CD4-positive, alpha-beta memory T cell (primary cell): ENCODE data around the gene CPT2. TPM values are rescaled to one million over a fixed set of nuclear protein-coding genes. Genes with fewer than 3 reads are reported as not detected.

ENCODE experiments used
- CTCF ChIA-PET: fragments of 350-600 bp; sonication (Branson Sonifier 250); formaldehyde crosslinking; loops from one replicate; lab custom pipeline; 2021; ENCODE audit warnings: inconsistent platforms; ENCODE audit not compliant: partially characterized antibody; lab: Charles Lee
- POLR2A ChIA-PET: fragments of 350-600 bp; sonication (Branson Sonifier 250); formaldehyde crosslinking; loops from one replicate; lab custom pipeline; 2021; ENCODE audit not compliant: partially characterized antibody; lab: Charles Lee
- DNase-seq, 5 donors: peaks; one replicate each; pipeline versions ENCODE4 v3.0.0 to v3.0.0-alpha.2; 2020 to 2022; ENCODE audit warnings: mixed read lengths in 1 of 5
- H3K27ac ChIP-seq: one replicate; pipeline ENCODE4 v1.7.0; 2013; ENCODE audit warnings: low read depth, low read length
- H3K27me3 ChIP-seq: 2 replicates; pipeline ENCODE4 v1.7.0; 2013; ENCODE audit warnings: mild to moderate bottlenecking, low read length, moderate library complexity; ENCODE audit not compliant: insufficient read depth
- H3K36me3 ChIP-seq: 2 replicates; pipeline ENCODE4 v1.7.0; 2013; ENCODE audit warnings: mild to moderate bottlenecking, low read length, moderate library complexity; ENCODE audit not compliant: insufficient read depth
- H3K4me1 ChIP-seq: 2 replicates; pipeline ENCODE4 v1.7.0; 2013; ENCODE audit warnings: mild to moderate bottlenecking, low read length, moderate library complexity; ENCODE audit not compliant: insufficient read depth
- H3K4me3 ChIP-seq, 2 donors: one replicate each; pipeline ENCODE4 v1.7.0; 2013; ENCODE audit warnings: low read length in 2 of 2, mild to moderate bottlenecking in 1 of 2
- H3K9me3 ChIP-seq, 2 donors: one replicate each; pipeline ENCODE4 v1.7.0; 2013; ENCODE audit warnings: low read length in 2 of 2, control low read depth in 1 of 2; ENCODE audit not compliant: control insufficient read depth in 1 of 2
- H3K27ac Mint-ChIP-seq, 7 donors: one replicate each; pipeline ENCODE4 v1.8.0; 2020 to 2021; ENCODE audit warnings: mixed read lengths in 7 of 7, mild to moderate bottlenecking in 6 of 7, inconsistent platforms in 3 of 7, moderate library complexity in 3 of 7
- H3K27me3 Mint-ChIP-seq, 2 donors: one replicate each; pipeline ENCODE4 v1.8.0; 2020 to 2021; ENCODE audit warnings: mixed read lengths in 2 of 2
- H3K36me3 Mint-ChIP-seq, 2 donors: one replicate each; pipeline ENCODE4 v1.8.0; 2020 to 2021; ENCODE audit warnings: mixed read lengths in 2 of 2, inconsistent platforms in 1 of 2, mild to moderate bottlenecking in 1 of 2
- H3K4me1 Mint-ChIP-seq, 4 donors: one replicate each; pipeline ENCODE4 v1.8.0; 2020 to 2021; ENCODE audit warnings: mixed read lengths in 4 of 4, mild to moderate bottlenecking in 1 of 4
- H3K4me3 Mint-ChIP-seq, 8 donors: one replicate each; pipeline ENCODE4 v1.8.0; 2020 to 2021; ENCODE audit warnings: mixed read lengths in 8 of 8, mild to moderate bottlenecking in 7 of 8, moderate library complexity in 6 of 8, inconsistent platforms in 3 of 8
- H3K9me3 Mint-ChIP-seq, 8 donors: one replicate each; pipeline ENCODE4 v1.8.0; 2020 to 2021; ENCODE audit warnings: mixed read lengths in 8 of 8, mild to moderate bottlenecking in 5 of 8, inconsistent platforms in 3 of 8, moderate library complexity in 1 of 8
- intact Hi-C: fragments of 100-400 bp; cut with micrococcal nuclease; formaldehyde crosslinking; loops from one replicate; pipeline ENCODE4 v1.15.1; 2023
- polyA plus RNA-seq, 2 donors: library from polyadenylated mRNA; unstranded; fragments of 300-500 nt; fragmentation: Illumina TruSeq; gene quantifications; one replicate each; pipeline ENCODE4 v1.2.3, GENCODE V29; 2021
- total RNA-seq, 2 experiments: library from RNA; stranded (reverse); gene quantifications; one replicate each; pipeline ENCODE4 v1.2.3, GENCODE V29; 2021

The CPT2 gene
- total and polyA plus RNA-seq, 4 experiments from 2014 or later, result 15.8 to 20.0 (median 18.3) TPM

- peaks cover 59% of the 10 kb centered on the region for H3K36me3 ChIP-seq
- no peak overlapping the region for H3K4me3 ChIP-seq
- H3K9me3 ChIP-seq, result no peaks in the 10 kb centered on the region
- ChIA-PET CTCF (no interaction called here), POLR2A (interaction anchor here (1.5 kb wide), 1 partner anchor 13 kb away, joined by 3 read pairs; no protein-coding TSS in a partner anchor)
- H3K4me1 Mint-ChIP-seq, result peaks cover 4 to 11% (median 7%) of the 10 kb centered on the region in 4 donors
- peak overlapping the region in 1 of 7 donors; percentile 31 for H3K27ac Mint-ChIP-seq
- intact Hi-C loops, result no loop called here
- no peak overlapping the region for H3K4me3 Mint-ChIP-seq
- no peaks in the 10 kb centered on the region for H3K27me3 ChIP-seq
- no peak overlapping the region for H3K27ac ChIP-seq
- peaks cover 3% of the 10 kb centered on the region for H3K4me1 ChIP-seq
- peaks cover 19 to 71% of the 10 kb centered on the region in 2 donors for H3K36me3 Mint-ChIP-seq
- no peaks in the 10 kb centered on the region for H3K9me3 Mint-ChIP-seq
- no peaks in the 10 kb centered on the region for H3K27me3 Mint-ChIP-seq
- DNase-seq, result no peak
Measured at GRCh38 chr1:53214376-53214940, 17.8 kb downstream of the CPT2 start.

GRCh38 chr1:53218201-53218600, 21.6 kb downstream of the CPT2 start:
- H3K4me1 ChIP-seq, result peaks cover 17% of the 10 kb centered on the region

GRCh38 chr1:53219711-53220110, 23.1 kb downstream of the CPT2 start:
- no peaks in the 10 kb centered on the region for H3K9me3 ChIP-seq
- Mint-ChIP-seq H3K4me3 (peak overlapping the region; percentile 88 to 95 (median 94)), H3K36me3 (peaks cover 0 to 44% of the 10 kb centered on the region in 2 donors), H3K4me1 (peaks cover 16 to 28% (median 22%) of the 10 kb centered on the region in 4 donors), H3K27ac (peak overlapping the region; percentile 91 to 99 (median 98)), H3K9me3 (peaks cover 0 to 1% (median 0%) of the 10 kb centered on the region in 8 donors), H3K27me3 (no peaks in the 10 kb centered on the region)
- H3K36me3 ChIP-seq, result peaks cover 27% of the 10 kb centered on the region
- no peak for DNase-seq
- H3K27ac ChIP-seq, result peak overlapping the region; percentile 95
- peaks cover 17% of the 10 kb centered on the region for H3K4me1 ChIP-seq
- intact Hi-C loops, result loop anchor here (1.0 kb wide), 2 partner anchors 19 to 23 kb away; partner anchors contain the start of genes CPT2 and MAGOH
- no peaks in the 10 kb centered on the region for H3K27me3 ChIP-seq
- ChIA-PET POLR2A (interaction anchor here (1.0 to 5.6 kb wide), 5 partner anchors 9 to 23 kb away, joined by 3 to 46 read pairs (median 4); partner anchors contain the start of genes CPT2 and MAGOH), CTCF (interaction anchor here (1.2 to 1.4 kb wide), 2 partner anchors 24 to 40 kb away, joined by 3 read pairs; no protein-coding TSS in a partner anchor)
- peak overlapping the region; percentile 49 to 81 for H3K4me3 ChIP-seq

More at GRCh38 chr1:53218201-53218600, 21.6 kb downstream of the CPT2 start:
- Histone ChIP-seq H3K27me3 (no peaks in the 10 kb centered on the region), H3K9me3 (no peaks in the 10 kb centered on the region), H3K27ac (no peak overlapping the region), H3K36me3 (peaks cover 37% of the 10 kb centered on the region), H3K4me3 (no peak overlapping the region)
- peaks cover 0 to 1% (median 0%) of the 10 kb centered on the region in 8 donors for H3K9me3 Mint-ChIP-seq
- H3K4me3 Mint-ChIP-seq, result peak overlapping the region in 3 of 8 donors; percentile 25 to 54 (median 27)
- peaks cover 0 to 53% of the 10 kb centered on the region in 2 donors for H3K36me3 Mint-ChIP-seq
- DNase-seq, result no peak
- CTCF ChIA-PET, result no interaction called here
- POLR2A ChIA-PET, result interaction anchor here (1.0 to 5.6 kb wide), 2 partner anchors 14 to 21 kb away, joined by 4 to 46 read pairs; partner anchors contain the start of gene CPT2
- peaks cover 16 to 28% (median 22%) of the 10 kb centered on the region in 4 donors for H3K4me1 Mint-ChIP-seq
- no peaks in the 10 kb centered on the region for H3K27me3 Mint-ChIP-seq
- intact Hi-C loops, result no loop called here
- H3K27ac Mint-ChIP-seq, result peak overlapping the region in 3 of 7 donors; percentile 22 to 91 (median 57)

- DNase-seq, result peak; percentile 90 to 95 (median 91)
- Mint-ChIP-seq H3K27ac (peak within 1 kb of the TSS; percentile 91 to 99 (median 98)), H3K27me3 (no peaks in the 10 kb centered on the region), H3K4me3 (peak within 1 kb of the TSS; percentile 88 to 95 (median 94)), H3K36me3 (peaks cover 0 to 39% of the 10 kb centered on the region in 2 donors), H3K9me3 (peaks cover 0 to 1% (median 0%) of the 10 kb centered on the region in 8 donors), H3K4me1 (peaks cover 16 to 28% (median 22%) of the 10 kb centered on the region in 4 donors)
- Histone ChIP-seq H3K9me3 (no peaks in the 10 kb centered on the region), H3K36me3 (peaks cover 25% of the 10 kb centered on the region), H3K27me3 (no peaks in the 10 kb centered on the region), H3K27ac (peak within 1 kb of the TSS; percentile 95), H3K4me3 (peak within 1 kb of the TSS; percentile 49 to 81), H3K4me1 (peaks cover 17% of the 10 kb centered on the region)
- intact Hi-C loops, result loop anchor here (1.0 kb wide), 2 partner anchors 18 to 24 kb away; partner anchors contain the start of genes CPT2 and MAGOH
- ChIA-PET CTCF (interaction anchor here (1.4 kb wide), 1 partner anchor 25 kb away, joined by 3 read pairs; no protein-coding TSS in a partner anchor), POLR2A (interaction anchor here (0.8 to 5.6 kb wide), 4 partner anchors 10 to 75 kb away, joined by 4 to 46 read pairs (median 21); partner anchors contain the start of genes CPT2 and MAGOH)
Measured at GRCh38 chr1:53220171-53220961, 23.7 kb downstream of the CPT2 start, which contains the start of gene CZIB. Gene CZIB, minus strand, starts transcription at chr1:53220634. Its CDS starts 59 bp downstream, at chr1:53220575.

- H3K36me3 Mint-ChIP-seq, result peaks cover 0 to 34% of the 10 kb centered on the region in 2 donors
Measured at GRCh38 chr1:53220962-53221286, 24.3 kb downstream of the CPT2 start.

GRCh38 chr1:53237638-53238037, 41.0 kb downstream of the CPT2 start:
- peak overlapping the region; percentile 87 to 96 for H3K4me3 ChIP-seq
- peaks cover 31% of the 10 kb centered on the region for H3K4me1 ChIP-seq
- H3K27ac Mint-ChIP-seq, result peak overlapping the region; percentile 97 to 99 (median 98)
- H3K36me3 ChIP-seq, result peaks cover 29% of the 10 kb centered on the region
- ChIA-PET CTCF (no interaction called here), POLR2A (interaction anchor here (0.5 to 4.8 kb wide), 4 partner anchors 16 to 1202 kb away, joined by 5 to 38 read pairs (median 8); partner anchors contain the start of genes CZIB, IFT25 and LRRC42)
- no peak for DNase-seq
- peaks cover 23 to 42% of the 10 kb centered on the region in 2 donors for H3K36me3 Mint-ChIP-seq
- intact Hi-C loops, result loop anchor here (1.0 to 10.0 kb wide), 6 partner anchors 17 to 1360 kb away; partner anchors contain the start of genes CPT2, CZIB, NDC1 and NRDC
- peak overlapping the region; percentile 96 to 99 (median 97) for H3K4me3 Mint-ChIP-seq
- H3K27me3 ChIP-seq, result no peaks in the 10 kb centered on the region
- H3K4me1 Mint-ChIP-seq, result peaks cover 21 to 36% (median 29%) of the 10 kb centered on the region in 4 donors
- peak overlapping the region; percentile 87 for H3K27ac ChIP-seq
- no peaks in the 10 kb centered on the region for H3K27me3 Mint-ChIP-seq
- H3K9me3 Mint-ChIP-seq, result peaks cover 0 to 3% (median 0%) of the 10 kb centered on the region in 8 donors
- H3K9me3 ChIP-seq, result no peaks in the 10 kb centered on the region

More at GRCh38 chr1:53220962-53221286, 24.3 kb downstream of the CPT2 start:
- H3K4me3 ChIP-seq, result peak overlapping the region; percentile 49 to 81
- peaks cover 17% of the 10 kb centered on the region for H3K4me1 ChIP-seq
- Mint-ChIP-seq H3K27ac (peak overlapping the region; percentile 91 to 99 (median 98)), H3K27me3 (no peaks in the 10 kb centered on the region), H3K4me1 (peaks cover 16 to 28% (median 22%) of the 10 kb centered on the region in 4 donors), H3K9me3 (peaks cover 0 to 1% (median 0%) of the 10 kb centered on the region in 8 donors), H3K4me3 (peak overlapping the region; percentile 88 to 95 (median 94))
- DNase-seq, result no peak
- no peaks in the 10 kb centered on the region for H3K27me3 ChIP-seq
- intact Hi-C loops, result loop anchor here (1.0 kb wide), 2 partner anchors 17 to 25 kb away; partner anchors contain the start of genes CPT2 and MAGOH
- ChIA-PET CTCF (interaction anchor here (1.4 kb wide), 1 partner anchor 26 kb away, joined by 3 read pairs; no protein-coding TSS in a partner anchor), POLR2A (interaction anchor here (0.8 to 5.6 kb wide), 4 partner anchors 9 to 75 kb away, joined by 4 to 46 read pairs (median 21); partner anchors contain the start of genes CPT2 and MAGOH)
- H3K36me3 ChIP-seq, result peaks cover 19% of the 10 kb centered on the region
- peak overlapping the region; percentile 95 for H3K27ac ChIP-seq
- no peaks in the 10 kb centered on the region for H3K9me3 ChIP-seq
